Fibroblast of pulmonary artery (primary cell): ENCODE measurements around the gene NFASC.

Source experiments
- DNase-seq: peaks from one replicate; pipeline ENCODE4 v3.0.0-alpha.2; 2010; ENCODE audit warnings: low read depth
- H3K4me3 ChIP-seq: replicated peaks from 2 replicates; pipeline ENCODE4 v1.5.1; 2011; ENCODE audit warnings: low read depth, mild to moderate bottlenecking, control low read depth, low read length, moderate library complexity
- CTCF ChIP-seq: IDR thresholded peaks from 2 replicates; pipeline ENCODE4 v1.5.1; 2011; ENCODE audit warnings: mild to moderate bottlenecking, control low read depth, low read length, inconsistent platforms; ENCODE audit errors: missing control alignments

The NFASC gene

GRCh38 chr1:204894031-204894430 is 23.4 kb downstream of the NFASC start:
- no peak overlapping the region for H3K4me3 ChIP-seq
- TF ChIP-seq CTCF, result no peak
- no peak for DNase-seq

- H3K4me3 ChIP-seq, result no peak overlapping the region
- TF ChIP-seq CTCF, result no peak
- DNase-seq, result no peak
These were observed 23.9 kb downstream of the NFASC start for GRCh38 chr1:204894606-204895005.

- no peak overlapping the region for H3K4me3 ChIP-seq
- TF ChIP-seq CTCF, result no peak
These were observed 25.4 kb downstream of the NFASC start for GRCh38 chr1:204896023-204896422.

GRCh38 chr1:204896787-204897469 is 26.3 kb downstream of the NFASC start:
- DNase-seq, result no peak
- no peak for TF ChIP-seq CTCF
- no peak overlapping the region for H3K4me3 ChIP-seq

More at GRCh38 chr1:204896023-204896422, 25.4 kb downstream of the NFASC start:
- DNase-seq, result no peak

GRCh38 chr1:204900721-204901120 is 30.1 kb downstream of the NFASC start:
- no peak for DNase-seq
- H3K4me3 ChIP-seq, result no peak overlapping the region
- TF ChIP-seq CTCF, result no peak

GRCh38 chr1:204902671-204903070 is 32.0 kb downstream of the NFASC start:
- no peak for TF ChIP-seq CTCF
- DNase-seq, result no peak
- H3K4me3 ChIP-seq, result no peak overlapping the region

- no peak for TF ChIP-seq CTCF
- no peak for DNase-seq
- H3K4me3 ChIP-seq, result no peak overlapping the region
These were observed 33.7 kb downstream of the NFASC start for GRCh38 chr1:204904228-204904810.
